ENCODE data around the gene CR1L.
"Not testable (repeated sequence)": the region's sequence is repeated elsewhere in the genome, so short reads cannot be mapped to it uniquely, and the experiment has no call there.

CR1L gene

DNA sequence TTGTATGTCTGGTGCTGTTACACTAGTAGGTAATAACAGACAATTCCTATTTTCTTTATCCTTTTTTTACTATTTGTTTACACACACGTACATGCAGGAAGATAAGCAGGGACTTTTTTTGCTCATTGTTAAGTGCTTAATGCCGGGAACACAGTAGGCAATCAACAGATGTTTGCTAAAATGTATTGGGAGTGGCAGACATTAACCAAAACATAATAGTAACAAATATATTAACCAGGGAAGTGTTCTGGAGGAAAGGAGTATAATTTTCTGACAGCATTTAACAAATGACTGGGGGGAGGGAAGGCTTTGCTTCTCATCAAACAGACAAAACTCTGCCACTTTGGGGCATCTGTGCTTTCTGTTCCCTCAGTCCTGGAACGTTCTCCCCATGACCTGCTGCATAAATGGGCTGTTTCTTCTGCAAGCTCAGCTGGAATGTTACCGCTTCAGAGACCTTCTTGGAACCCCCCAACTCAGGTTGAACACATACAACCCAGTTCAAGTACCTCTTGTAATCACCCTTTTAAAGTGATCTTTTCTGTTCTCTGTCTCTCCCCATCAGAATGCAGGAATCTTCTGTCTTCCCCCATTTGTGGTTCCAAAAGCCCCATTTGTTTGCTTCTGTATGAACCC lies 2.1 kb downstream of the CR1L start:
- no peak for DNase-seq

DNA sequence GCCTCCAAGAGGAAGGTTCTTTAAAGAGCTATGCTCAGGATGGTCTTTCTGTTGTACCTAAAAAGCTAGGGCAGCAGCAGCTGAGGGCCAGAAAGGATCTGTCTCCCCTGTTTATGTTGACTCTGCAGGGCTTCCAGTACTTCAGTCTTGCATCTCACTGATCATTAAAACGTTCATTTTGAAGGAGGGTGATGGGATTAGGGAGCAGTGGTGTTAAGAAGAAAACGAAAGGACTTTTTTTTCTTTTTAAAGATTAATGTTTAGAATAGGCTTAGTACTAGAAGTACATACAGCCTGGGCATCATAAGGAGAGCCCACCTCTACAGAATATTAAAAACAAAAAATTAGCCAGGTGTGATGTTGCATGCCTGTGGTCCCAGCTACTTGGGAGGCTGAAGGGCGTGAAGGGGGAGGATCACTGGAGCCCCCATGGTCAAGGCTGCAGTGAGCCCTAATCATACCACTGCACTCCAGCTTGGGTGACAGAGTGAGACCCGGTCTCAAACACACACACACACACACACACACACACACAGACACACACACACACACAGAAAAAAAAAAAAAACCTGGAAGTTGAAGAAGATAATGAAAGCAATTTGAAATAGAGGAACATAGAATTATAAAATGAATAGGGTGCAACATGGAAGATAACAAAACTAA lies 2.9 kb downstream of the CR1L start:
- no peak for DNase-seq

DNA sequence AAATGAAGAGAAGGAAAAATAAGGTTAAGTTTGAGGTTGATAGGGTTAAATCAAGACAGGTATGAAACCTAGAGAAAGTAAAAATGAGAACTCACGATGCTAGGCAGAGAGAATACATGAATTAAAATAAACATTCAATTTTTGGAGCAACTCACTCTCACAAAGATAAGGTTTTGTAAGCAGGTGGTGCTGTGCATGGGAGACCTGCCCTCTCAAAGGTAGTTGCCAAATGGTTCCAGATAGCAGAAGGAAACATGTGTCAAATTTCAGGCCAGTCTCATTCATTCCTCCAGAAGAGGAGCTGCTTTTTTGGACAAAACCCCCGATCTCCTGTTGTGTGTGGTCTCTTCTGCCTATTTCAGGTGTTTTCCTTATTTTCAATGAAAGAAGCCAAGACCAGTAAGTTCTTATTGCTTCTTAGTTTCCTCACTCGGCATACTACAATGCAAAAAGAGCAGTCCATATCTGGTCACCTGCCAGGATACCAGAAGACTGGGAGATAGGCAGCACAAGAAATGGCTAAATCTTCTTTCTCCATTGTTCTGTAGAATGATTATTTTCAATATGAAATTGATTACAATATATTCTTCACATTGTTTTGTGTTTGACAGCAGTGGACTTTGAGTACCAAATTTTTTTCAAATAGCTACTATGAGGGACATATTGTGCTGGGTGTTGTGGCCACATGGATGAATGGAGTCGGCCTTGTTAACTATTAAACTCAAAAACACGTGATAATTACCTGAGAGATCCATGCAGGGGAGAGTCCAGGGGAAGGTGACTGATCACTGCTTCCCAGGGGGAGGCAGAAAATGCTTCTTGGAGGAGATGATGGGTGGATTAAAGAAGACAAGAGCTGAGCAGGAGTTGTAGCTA lies 3.6 kb downstream of the CR1L start:
- no peak for DNase-seq

DNA sequence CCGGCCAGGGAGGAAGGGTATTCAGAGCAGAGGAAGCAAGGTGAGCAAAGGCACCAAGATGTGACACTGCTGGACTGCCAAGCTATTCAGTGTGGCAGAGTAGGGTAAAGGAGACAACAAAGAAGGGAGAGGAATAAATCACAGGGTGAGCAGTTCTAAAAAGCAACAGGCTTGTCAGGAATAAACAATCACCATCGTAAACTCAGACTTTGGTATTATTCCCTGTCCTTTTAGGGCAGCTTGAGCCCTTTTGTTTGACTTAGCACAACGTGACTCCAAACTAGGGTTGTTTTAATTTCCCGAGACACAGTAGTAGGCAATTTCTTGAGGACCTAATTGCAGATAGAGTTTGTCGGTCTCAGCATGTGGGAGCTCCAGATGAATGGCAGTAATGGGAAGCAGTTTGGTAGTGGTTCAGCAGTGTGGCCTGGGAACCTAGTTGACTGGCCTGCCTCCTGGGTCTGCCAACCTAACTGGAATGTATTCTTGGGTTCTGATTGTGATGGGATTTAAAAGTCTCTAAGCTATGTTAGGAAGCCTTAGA lies 4.3 kb downstream of the CR1L start:
- DNase-seq, result no peak

DNA sequence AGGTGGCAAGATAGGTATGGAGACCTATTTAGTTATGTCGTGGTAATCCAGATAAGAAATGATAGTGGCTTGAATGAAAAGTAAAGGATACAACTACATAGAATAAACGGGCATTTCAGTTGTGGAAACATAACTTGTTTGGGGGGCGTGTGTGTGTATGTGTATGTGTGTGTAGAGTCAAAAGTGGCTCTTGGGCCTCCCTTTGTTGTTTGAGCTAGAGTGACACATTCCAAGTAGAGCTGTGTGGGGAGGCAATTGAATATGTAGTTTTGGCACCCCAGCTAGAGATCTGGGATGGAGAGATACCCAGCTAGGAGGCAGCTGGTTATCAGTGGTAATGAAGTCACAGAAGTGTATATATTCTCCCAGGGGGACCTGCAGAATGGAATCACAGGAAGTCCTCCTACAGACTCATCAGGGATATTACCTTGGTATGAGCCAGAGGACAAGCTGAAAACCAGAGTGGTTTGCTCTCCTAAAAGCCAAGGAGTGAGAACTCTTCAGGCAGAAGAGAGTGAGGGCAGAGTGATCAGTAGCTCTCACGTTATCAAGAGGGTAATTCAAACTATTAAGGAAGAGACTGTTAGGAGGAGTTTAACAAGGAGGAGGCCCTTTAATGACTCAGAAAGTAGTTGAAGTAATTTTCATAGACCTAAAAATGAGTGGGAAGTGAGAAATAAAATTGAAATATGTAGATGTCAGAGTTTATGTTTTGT lies 5.1 kb downstream of the CR1L start:
- DNase-seq, result no peak

DNA sequence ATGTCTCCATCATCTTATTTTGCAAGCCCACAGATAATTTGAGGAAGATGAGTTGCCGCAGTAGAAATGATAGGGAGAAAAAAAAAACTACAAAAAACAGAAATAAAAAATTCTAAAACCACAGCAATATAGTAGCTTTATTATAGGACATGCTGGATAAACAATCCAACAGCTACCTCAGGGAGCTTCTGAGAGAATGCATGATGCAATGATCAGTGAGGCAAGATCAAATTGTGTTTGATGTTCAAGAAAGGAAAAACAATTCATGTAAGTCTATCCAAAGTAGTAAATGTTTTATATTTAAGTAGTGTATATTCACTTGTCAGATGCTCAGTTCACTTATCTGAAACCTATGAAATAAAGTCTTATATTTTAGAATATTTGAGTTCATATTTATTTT lies 6.7 kb downstream of the CR1L start:
- no peak for DNase-seq

DNA sequence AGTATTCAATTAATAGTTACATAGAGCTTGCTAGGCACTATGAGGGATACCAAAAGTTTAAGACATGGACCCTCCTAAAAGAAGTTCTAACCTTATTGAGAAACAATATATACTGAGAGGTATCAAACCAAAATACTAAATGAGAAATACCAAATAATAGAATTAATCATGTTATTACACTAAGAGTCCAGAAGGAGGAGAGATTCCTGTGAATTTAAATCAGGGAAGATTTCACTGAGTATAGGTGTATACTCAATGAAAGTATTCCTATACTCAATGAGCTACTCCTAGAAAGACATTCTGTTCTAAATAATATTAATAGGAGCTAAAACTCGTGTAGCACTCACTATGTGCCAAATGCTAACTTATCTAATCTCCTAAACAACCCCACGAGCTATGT lies 9.4 kb downstream of the CR1L start:
- DNase-seq, result no peak

DNA sequence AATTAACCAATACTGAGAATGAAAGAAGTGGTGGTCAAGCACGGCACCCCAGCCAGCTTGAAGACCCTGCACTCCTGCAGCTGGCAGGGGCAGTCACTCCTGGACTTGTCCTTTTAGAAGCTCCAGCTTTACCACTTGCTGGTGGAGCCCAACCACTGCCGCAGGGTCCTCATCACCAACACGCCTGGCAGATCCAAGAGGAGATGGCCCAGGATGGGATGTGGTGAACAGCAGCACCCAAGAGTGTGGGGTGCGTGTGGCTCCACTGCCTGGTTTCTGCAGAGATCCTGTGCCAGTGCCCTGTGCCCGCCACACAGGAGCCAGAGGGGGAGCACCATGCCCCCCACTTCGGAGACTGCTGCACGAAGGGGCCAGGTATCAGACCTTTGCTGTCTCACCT lies 13.5 kb downstream of the CR1L start:
- no peak for DNase-seq

DNA sequence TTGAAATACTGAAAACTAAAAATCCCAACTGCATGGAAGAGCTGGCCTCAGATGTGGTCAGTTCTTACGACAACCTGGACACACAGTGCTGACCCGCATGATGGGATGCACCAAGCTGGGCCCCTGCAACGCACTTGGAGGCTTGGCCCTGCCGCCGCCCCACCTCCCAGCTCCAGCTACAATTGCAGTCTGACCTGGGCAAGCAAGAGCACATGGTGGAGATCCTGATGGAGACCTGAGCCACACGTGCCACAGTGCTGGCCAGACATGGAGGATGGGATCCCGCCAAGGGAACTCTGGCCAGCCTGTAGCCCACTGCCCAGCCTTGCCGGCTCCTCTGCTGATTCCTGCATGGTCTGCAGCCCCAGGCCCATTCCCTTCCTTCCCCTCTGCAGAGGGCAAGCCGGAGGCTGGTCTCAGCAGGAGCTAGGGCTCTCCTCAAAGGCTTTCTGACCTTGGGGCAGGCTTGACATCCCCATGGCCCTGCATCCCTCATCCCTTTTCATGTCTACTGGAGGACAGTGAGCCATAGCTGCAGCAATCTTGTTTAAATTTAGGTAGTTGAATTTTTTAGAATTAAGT lies 14.1 kb downstream of the CR1L start:
- DNase-seq, result no peak

DNA sequence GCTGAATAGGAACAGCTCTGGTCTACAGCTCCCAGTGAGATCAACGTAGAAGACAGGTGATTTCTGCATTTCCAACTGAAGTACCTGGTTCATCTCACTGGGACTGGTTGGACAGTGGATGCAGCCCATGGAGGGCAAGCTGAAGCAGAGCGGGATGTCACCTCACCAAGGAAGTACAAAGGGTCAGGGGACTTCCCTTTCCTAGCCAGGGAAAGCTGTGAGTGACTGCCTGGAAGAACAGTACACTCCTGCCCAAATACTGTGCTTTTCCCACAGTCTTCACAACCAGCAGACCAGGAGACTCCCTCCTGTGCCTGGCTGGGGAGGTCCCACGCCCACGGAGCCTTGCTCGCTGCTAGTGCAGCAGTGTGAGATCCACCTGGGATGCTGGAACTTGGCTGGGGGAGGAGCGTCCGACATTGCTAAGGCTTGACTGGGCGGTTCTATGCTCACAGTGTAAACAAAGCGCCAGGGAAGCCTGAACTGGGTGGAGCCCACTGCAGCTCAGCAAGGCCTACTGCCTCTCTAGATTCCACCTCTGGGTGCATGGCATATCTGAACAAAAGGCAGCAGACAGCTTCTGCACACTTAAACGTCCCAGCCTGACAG lies 14.7 kb downstream of the CR1L start:
- no peak for DNase-seq

DNA sequence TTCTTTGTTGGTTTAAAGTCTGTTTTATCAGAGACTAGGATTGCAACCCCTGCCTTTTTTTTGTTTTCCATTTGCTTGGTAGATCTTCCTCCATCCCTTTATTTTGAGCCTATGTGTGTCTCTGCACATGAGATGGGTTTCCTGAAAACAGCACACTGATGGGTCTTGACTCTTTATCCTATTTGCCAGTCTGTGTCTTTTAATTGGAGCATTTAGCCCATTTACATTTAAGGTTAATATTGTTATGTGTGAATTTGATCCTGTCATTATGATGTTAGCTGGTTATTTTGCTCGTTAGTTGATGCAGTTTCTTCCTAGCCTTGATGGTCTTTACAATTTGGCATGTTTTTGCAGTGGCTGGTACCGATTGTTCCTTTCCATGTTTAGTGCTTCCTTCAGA lies 16.5 kb downstream of the CR1L start:
- not testable (repeated sequence) for DNase-seq

DNA sequence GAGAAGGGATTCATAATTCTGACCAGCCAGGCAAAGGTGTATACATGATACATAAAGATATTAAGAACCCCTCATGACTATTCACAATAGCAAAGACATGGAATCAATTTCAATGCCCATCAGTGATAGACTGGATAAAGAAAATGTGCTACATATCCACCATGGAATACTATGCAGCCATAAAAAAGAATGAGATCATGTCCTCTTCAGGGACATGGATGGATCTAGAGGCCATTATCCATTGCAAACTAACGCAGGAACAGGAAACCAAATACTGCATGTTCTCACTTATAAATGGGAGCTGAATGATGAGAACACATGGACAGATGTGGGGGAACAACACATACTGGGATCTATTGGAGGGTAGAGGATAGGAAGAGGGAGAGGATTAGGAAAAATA lies 21.4 kb downstream of the CR1L start:
- DNase-seq, result no peak

DNA sequence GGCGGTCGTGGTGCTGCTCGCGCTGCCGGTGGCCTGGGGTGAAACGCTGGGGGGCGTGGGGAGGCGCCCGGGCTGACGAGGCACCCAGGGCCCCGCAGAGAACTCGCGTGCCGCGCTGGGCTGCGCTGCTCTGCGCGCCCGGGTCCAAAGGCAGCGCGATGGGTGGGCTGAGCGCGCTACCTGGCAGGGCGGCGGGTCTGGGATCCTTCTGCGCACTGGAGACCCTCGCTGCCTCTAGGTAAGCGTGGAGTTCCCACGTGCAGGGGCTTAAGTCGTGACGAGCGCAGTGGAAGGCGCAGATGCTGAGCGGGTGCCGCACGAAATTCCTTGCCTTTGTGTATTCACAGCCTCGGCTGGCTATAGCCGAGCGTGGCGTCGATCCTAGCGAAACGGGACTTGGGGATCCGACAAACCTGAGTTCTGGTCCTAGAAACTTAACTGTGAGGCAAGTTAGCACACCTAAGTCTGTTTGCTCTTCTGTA lies 24.6 kb downstream of the CR1L start:
- DNase-seq, result no peak

DNA sequence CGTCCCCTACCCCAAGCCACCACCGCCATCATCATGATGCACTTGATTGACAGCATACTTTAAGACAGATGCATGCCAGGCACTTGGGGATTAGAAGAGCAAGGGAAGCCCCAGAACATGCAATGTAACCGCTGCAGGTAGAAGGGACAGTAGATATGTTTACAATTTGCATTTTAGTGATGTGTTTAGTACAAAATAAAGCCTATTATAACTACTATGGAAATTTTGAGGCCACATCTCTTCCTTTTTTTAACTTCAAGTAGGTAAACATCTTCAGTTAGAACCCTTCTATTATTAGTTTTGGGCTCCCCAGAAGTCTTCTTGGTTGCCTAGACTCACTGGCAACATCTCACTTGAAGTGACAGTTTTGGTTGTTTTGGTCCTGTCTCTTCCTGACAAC lies 25.3 kb downstream of the CR1L start:
- DNase-seq, result no peak

DNA sequence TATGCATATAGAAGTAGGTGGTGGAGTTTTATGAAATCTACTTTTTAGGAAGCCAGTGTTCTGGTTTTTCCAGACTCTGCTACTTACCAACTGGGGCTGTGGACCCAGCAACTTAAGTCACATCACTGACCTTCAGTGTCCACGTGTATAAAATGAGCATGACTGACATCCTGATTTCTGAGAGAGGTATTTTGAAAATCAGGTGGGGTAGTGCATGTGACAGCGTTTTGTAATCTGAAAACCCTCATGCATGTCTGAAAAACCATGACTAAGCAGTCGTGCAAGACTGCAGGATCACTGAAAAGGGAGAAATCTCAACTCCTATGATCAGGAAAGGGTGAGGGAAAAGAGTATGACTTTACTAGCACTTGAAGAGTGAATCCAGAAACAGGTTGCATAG lies 26.1 kb downstream of the CR1L start:
- no peak for DNase-seq

DNA sequence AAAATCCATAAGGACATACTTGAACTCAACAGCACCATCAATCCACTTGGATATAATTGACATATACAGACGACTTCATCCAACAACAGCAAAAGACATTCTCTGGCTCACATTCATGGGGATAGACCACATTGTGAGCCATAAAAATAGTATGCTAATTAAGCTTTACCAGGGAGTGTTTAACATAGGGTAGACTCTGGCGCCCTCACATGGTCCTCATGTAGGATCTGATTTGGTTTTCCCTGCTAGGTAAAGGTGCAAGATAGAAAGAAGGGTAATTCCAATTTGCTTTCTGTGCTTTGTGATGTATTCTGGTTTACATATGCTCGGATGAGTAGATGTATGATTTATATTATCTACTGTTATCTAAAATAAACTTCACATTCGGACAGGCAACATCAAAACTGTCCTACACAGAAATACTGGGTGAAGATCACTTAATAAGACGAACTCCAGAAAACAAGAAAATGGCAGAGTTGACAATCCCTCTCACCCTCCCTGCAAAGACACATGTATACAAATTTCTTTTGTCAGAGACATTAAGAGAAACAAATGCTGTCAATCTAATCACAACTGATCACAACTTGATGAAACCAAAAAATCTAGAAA lies 27.7 kb downstream of the CR1L start:
- peak; percentile 8 for DNase-seq

DNA sequence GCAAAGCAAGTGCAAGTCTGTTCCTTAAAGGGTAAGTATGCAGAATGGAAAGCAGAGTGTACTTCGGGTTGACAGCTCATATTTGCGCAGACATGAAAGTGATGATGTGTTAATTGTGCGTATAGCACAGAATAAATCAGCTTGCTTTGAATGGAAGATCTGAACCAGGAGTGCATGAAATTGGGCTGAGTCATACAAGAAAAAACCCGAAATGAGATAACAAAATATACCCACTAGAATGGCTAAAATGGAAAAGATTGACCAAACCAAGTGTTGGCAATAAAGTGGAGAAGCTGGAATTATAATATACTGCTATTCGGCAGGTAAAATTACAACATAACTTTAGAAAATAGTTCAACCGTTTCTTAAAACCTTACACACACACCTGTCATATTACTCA lies 28.5 kb downstream of the CR1L start:
- DNase-seq, result no peak

DNA sequence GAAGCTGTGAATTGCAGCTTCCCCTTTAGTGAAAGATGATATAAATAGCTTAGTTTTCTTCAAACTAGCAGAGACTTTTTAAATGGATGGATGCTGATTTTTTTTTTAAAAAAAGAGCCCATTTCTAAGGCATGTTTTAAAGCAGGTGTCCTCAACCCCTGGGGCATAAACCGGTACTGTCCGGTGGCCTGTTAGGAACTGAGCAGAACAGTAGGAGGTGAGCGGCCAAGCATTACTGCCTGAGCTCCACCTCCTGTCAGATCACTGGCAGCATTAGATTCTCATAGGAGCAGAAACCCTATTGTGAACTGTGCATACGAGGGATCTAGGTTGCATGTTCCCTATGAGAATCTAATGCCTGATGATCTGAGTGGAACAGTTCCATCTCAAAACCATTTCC lies 31.2 kb downstream of the CR1L start:
- DNase-seq, result no peak

DNA sequence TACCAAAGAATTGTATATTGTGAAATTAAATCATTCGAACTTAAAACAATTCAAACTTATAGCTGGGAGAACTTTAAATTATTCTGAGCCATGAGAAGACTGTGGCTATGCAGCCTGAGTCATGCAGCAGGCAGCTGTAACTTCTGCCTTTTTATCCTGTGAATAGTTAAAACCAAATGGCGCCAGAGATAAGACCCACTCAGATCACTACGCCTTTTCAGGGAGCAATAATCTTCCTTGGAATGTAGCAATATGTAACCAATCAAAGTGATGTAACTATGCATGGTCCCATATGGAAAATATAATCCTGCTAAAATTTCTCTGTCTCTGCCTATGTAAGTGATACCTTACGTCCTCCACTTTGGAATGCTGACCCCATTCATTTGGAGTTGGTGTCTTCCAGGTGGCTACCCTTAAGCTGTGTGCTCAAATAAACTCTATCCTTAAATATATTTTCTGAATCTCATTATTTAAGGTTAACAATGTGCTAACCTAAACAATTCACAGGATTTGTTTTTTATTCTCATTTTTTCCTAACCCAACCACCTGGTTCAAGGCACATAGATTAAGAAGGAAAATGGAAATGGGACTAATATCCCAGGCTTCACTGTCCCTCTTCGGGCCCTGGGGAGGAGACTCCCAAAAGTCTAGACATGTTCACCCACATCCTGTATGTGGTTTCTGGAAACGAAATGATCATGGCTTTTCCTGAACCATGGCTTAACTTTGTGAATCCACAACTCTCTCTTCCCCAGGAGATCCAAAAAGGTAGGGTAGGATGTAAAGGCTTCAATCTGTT lies 35.9 kb downstream of the CR1L start:
- DNase-seq, result not testable (repeated sequence)

DNA sequence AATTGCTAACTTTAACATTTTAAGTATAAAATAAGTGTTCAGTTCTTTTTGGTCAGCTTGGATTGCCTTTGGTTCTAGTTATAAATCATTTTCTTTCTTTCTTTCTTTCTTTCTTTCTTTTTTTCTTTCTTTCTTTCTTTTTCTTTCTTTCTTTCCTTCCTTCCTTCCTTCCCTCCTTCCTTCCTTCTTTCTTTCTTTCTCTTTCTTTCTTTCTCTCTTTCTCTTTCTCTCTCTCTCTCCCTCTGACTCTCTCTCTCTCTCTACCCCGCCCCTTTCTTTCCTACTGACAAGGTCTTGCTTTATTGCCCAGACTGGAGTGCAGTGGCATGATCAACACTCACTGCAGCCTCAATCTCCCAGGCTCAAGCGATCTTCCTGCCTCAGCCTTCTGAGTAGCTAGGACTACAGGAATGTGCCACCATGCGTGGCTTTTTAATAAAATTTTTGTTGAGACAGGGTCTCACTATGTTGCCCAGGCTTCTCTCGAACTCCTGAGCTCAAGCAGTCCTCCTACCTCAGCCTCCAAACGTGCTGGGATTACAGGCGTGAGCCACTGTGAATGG lies 38.0 kb downstream of the CR1L start:
- not testable (repeated sequence) for DNase-seq

Data from activated CD4-positive, alpha-beta T cell treated with anti-CD3 and anti-CD28 coated beads, Interleukin-2, amount 50 U/mL, for 16 hours (primary cell).